Left lung (tissue), 10 donors: Measurements from ENCODE around the gene CD276. TPM values are rescaled to one million over a fixed set of nuclear protein-coding genes. Genes with fewer than 3 reads are reported as not detected.

Experiments used
- ATAC-seq: fragments of 200-7000 bp; cut with Tn5 transposase; one replicate; pipeline ENCODE4 v1.9.1; 2020; ENCODE audit warnings: moderate library complexity
- DNase-seq, 4 donors: peaks; one replicate each; pipeline ENCODE4 v3.0.0-alpha.2; 2013 to 2020
- H3K27ac ChIP-seq, 2 donors: fragments of 200-600 bp; sonication (generic) in 1 of 2; one replicate each; pipeline versions ENCODE4 v1.5.0 to v1.8.0; 2020 to 2021
- H3K27me3 ChIP-seq, 2 donors: fragments of 200-600 bp; sonication (generic) in 1 of 2; one replicate each; pipeline versions ENCODE4 v1.5.0 to v1.8.0; 2020 to 2021
- H3K36me3 ChIP-seq, 2 donors: fragments of 200-600 bp; sonication (generic) in 1 of 2; one replicate each; pipeline versions ENCODE4 v1.5.0 to v1.8.0; 2020 to 2021
- H3K4me1 ChIP-seq, 2 donors: fragments of 200-600 bp; one replicate each; pipeline ENCODE4 v1.8.0; 2021
- H3K4me3 ChIP-seq, 2 donors: fragments of 200-600 bp; sonication (generic) in 1 of 2; one replicate each; pipeline versions ENCODE4 v1.5.0 to v1.8.0; 2020 to 2021; ENCODE audit warnings: mild to moderate bottlenecking in 1 of 2
- H3K9me3 ChIP-seq, 2 donors: fragments of 200-600 bp; sonication (generic) in 1 of 2; one replicate each; pipeline versions ENCODE4 v1.5.0 to v1.8.0; 2020 to 2021
- intact Hi-C, 2 donors: fragments of 100-400 bp; cut with DNase I; formaldehyde crosslinking; loops; one replicate each; pipeline versions ENCODE4 v1.11.2 to v1.14.2; 2022
- polyA plus RNA-seq, 6 donors: library from polyadenylated mRNA; unstranded; fragments of 120-200 nt; gene quantifications; one replicate each; pipeline ENCODE4 v1.2.1, GENCODE V29; 2013; ENCODE audit not compliant: insufficient read length in 6 of 6
- total RNA-seq, 2 donors: library from RNA; stranded (reverse); fragmentation: NEBNext Ultra II Directional; extraction: Animal tissue kit (Norgen Biotek cat#: 25700); gene quantifications; one replicate each; pipeline ENCODE4 v1.2.1, GENCODE V29; 2021
- TF ChIP-seq, protein P1 (sequence below), 2 donors: fragments of 200-600 bp; sonication (generic) in 1 of 2; IDR thresholded peaks; one replicate each; pipeline versions ENCODE4 v1.5.0 to v1.8.0; 2021; ENCODE audit warnings: antibody characterized with exemption in 2 of 2
- donor health status: DM: no; HTN: yes; CAD: no.
- donor health status: DM: no; HTN: no; CAD: no.

CD276 gene
- total and polyA plus RNA-seq, 8 donors = 71.9 to 185 (median 156) TPM

DNA sequence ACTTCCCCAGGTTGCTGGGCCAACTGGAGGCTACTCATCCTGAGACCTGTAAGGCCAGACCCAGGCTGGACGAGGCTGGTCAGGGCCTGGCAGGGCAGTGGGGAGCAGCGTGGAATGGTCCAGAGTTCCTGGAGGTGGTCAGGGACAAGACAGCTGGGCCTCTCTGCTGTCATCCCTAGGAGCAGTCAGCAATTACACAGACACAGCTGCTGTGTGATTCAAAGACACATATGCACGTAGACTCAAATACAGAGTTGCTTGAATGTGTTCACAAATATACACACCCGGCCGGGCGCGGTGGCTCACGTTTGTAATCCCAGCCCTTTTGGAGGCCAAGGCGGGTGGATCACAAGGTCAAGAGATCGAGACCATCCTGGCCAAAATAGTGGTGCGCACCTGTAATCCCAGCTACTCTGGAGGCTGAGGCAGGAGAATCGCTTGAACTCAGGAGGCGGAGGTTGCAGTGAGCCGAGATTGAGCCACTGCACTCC is 1.5 kb upstream of the CD276 start:
- ATAC-seq = no peak
- Histone ChIP-seq H3K4me3 (no peak overlapping the region), H3K27me3 (peaks cover 0 to 43% of the 10 kb centered on the region in 2 donors), H3K4me1 (peaks cover 21 to 34% of the 10 kb centered on the region in 2 donors), H3K9me3 (no peaks in the 10 kb centered on the region), H3K27ac (no peak overlapping the region), H3K36me3 (no peaks in the 10 kb centered on the region)
- TF ChIP-seq, protein P1, sequence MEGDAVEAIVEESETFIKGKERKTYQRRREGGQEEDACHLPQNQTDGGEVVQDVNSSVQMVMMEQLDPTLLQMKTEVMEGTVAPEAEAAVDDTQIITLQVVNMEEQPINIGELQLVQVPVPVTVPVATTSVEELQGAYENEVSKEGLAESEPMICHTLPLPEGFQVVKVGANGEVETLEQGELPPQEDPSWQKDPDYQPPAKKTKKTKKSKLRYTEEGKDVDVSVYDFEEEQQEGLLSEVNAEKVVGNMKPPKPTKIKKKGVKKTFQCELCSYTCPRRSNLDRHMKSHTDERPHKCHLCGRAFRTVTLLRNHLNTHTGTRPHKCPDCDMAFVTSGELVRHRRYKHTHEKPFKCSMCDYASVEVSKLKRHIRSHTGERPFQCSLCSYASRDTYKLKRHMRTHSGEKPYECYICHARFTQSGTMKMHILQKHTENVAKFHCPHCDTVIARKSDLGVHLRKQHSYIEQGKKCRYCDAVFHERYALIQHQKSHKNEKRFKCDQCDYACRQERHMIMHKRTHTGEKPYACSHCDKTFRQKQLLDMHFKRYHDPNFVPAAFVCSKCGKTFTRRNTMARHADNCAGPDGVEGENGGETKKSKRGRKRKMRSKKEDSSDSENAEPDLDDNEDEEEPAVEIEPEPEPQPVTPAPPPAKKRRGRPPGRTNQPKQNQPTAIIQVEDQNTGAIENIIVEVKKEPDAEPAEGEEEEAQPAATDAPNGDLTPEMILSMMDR (IDR thresholded peaks at IDR 0.05) = no peak
- DNase-seq = no peak
- intact Hi-C loops = no loop called here

DNA sequence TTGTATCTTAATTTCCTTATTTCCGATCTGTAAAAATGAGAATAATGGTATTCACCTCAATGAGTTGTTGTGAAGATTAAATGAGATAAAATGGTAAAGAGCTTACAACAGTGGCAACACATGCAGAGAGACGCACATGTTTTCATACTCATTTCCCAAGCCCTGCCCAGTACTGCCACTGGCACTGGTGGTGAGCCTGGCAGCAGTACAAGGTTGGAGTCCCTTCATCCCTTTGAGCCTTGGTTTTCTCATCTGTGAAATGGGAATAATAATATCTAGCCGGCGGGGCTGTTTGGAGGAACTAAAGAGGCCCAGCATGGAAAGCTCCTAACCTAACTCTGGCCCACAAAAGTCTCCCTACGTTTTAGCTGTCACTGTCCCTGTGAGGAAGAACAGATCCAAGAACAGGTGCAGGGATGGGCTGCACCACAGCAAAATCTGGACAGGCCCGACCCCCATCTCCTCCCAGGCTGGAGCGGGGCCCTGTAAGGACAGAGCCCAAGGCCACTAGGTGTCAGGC is 866 bp upstream of the CD276 start:
- ATAC-seq (no peak), DNase-seq (no peak)
- intact Hi-C loops = no loop called here
- Histone ChIP-seq H3K9me3 (no peaks in the 10 kb centered on the region), H3K4me3 (peak overlapping the region in 1 of 2 donors; percentile 65), H3K27ac (peak overlapping the region in 1 of 2 donors; percentile 87), H3K4me1 (peaks cover 21 to 39% of the 10 kb centered on the region in 2 donors), H3K36me3 (no peaks in the 10 kb centered on the region), H3K27me3 (peaks cover 0 to 43% of the 10 kb centered on the region in 2 donors)
- TF ChIP-seq, protein P1 (IDR thresholded peaks at IDR 0.05) = no peak

DNA sequence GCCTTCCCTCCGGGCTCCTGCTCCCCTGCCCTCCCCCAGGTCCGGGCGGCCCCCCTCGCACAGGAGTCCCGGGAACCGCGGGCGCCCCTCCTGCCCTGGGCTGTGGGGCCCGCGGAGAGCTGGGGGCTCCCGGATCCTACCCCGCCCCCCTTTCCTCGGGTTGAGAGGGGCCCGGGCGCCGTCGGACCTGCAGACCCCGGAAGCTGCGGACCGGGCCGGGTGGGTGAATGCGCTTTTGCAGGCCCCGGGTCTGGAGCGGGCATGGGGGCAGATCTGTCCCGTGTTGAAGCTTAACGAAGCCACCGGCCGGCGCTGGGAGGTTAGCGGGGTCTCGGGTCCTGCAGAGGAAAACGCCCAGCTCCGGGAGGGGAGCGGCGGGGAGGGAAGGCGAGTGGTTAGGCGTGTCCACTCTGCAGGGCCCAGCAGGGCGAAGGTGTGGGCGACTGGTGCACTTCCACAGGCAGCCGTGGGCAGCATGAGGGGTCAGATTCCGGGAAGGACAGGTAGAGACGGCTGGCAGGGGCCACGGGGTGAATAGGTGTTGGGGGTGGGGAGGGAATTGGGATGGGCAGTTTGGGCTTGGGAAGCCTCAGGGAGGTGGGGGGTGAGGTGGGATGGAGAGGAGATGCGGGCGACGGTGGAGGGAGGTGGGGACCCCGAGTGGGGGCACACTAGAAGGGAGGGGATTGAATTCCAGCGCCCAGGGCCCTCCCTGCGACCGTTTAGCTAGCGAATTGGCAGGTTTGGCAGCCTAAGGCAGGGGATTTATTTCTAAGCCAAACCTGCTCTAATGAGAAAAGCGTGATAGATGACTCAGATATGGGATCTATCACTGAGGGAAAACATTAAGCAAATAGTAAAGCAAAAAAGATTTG is 635 bp downstream of the CD276 start:
- Histone ChIP-seq H3K27me3 (peaks cover 0 to 43% of the 10 kb centered on the region in 2 donors), H3K4me1 (peaks cover 25 to 47% of the 10 kb centered on the region in 2 donors), H3K27ac (peak overlapping the region; percentile 78 to 87), H3K4me3 (peak overlapping the region; percentile 65 to 81), H3K9me3 (no peaks in the 10 kb centered on the region), H3K36me3 (no peaks in the 10 kb centered on the region)
- TF ChIP-seq, protein P1 (IDR thresholded peaks at IDR 0.05) = no peak
- ATAC-seq = peak; percentile 29
- intact Hi-C loops = no loop called here
- DNase-seq = peak in 1 of 4 donors; percentile 54

DNA sequence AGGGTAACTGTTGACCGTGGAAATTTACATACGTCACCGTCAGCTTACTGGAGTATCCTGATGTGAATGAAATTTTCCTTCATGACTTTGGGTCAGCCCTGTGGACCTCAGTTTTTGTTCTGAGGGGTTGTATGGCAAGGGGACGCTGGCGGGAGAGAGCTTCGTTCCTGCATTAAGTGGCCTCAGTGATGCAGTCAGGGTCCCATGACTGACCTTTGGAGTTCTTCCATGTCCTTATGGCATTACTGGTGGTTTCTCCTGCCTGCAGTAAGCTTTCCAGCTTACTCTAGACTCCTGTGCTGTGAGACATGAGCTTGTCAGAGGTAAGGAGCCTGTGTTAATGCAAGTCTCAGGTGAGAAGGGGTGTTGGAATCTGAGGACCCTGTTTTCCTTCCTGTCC is 1.8 kb downstream of the CD276 start:
- peaks cover 25 to 47% of the 10 kb centered on the region in 2 donors for H3K4me1 ChIP-seq
- DNase-seq (no peak), ATAC-seq (no peak)
- intact Hi-C loops = no loop called here
- H3K9me3 ChIP-seq = no peaks in the 10 kb centered on the region
- peak overlapping the region in 1 of 2 donors; percentile 33 for H3K27ac ChIP-seq
- peak overlapping the region in 1 of 2 donors; percentile 4 for H3K4me3 ChIP-seq
- peaks cover 0 to 43% of the 10 kb centered on the region in 2 donors for H3K27me3 ChIP-seq
- TF ChIP-seq, protein P1 (IDR thresholded peaks at IDR 0.05) = no peak
- H3K36me3 ChIP-seq = no peaks in the 10 kb centered on the region

DNA sequence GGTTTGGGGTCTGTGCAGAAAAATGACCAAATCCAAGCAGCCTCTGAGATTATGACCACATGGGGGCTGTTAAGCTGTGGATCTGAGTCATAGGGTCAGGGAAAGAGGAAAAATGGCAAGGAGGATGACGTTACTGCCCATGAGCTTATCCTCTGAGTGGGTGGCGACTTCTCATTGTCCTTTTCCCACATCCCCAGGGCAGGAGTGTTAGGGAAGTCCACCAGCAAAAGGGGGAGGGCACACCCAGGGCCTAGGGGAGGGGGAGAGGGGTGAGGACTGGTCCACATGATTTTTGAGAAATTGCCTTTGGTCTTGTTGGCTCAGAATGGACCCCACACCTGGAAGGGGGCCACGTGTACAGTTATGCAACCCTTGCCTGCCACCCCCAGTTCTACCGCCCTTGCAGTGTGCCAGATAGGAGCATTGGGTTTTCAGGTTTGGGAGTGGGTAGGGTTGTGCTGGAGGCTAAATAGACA is 2.6 kb downstream of the CD276 start:
- DNase-seq (no peak), ATAC-seq (no peak)
- Histone ChIP-seq H3K9me3 (no peaks in the 10 kb centered on the region), H3K27ac (peak overlapping the region in 1 of 2 donors; percentile 33), H3K36me3 (no peaks in the 10 kb centered on the region), H3K27me3 (peaks cover 0 to 43% of the 10 kb centered on the region in 2 donors), H3K4me3 (no peak overlapping the region), H3K4me1 (peaks cover 28 to 51% of the 10 kb centered on the region in 2 donors)
- TF ChIP-seq, protein P1 (IDR thresholded peaks at IDR 0.05) = no peak
- intact Hi-C loops = no loop called here
